Thyroid gland (tissue), 4 donors: ENCODE data around the gene PRKD2.

Experiments
- POLR2A ChIP-seq, 2 donors: fragments of 450-650 bp; IDR thresholded peaks; one replicate each; pipeline ENCODE4 v1.6.1; 2017; ENCODE audit warnings: antibody characterized with exemption in 2 of 2, mild to moderate bottlenecking in 2 of 2, moderate library complexity in 1 of 2
- TF ChIP-seq, protein P1 (sequence below), 6 experiments: fragments of 200-600 bp in 3 of 6; fragments of 450-650 bp in 3 of 6; sonication (generic) in 3 of 6; IDR thresholded peaks; one replicate each; pipeline ENCODE4 v1.5.1; 2016 to 2019; ENCODE audit warnings: antibody characterized with exemption in 6 of 6, mild to moderate bottlenecking in 2 of 6, inconsistent platforms in 1 of 6, moderate library complexity in 1 of 6

DNA sequence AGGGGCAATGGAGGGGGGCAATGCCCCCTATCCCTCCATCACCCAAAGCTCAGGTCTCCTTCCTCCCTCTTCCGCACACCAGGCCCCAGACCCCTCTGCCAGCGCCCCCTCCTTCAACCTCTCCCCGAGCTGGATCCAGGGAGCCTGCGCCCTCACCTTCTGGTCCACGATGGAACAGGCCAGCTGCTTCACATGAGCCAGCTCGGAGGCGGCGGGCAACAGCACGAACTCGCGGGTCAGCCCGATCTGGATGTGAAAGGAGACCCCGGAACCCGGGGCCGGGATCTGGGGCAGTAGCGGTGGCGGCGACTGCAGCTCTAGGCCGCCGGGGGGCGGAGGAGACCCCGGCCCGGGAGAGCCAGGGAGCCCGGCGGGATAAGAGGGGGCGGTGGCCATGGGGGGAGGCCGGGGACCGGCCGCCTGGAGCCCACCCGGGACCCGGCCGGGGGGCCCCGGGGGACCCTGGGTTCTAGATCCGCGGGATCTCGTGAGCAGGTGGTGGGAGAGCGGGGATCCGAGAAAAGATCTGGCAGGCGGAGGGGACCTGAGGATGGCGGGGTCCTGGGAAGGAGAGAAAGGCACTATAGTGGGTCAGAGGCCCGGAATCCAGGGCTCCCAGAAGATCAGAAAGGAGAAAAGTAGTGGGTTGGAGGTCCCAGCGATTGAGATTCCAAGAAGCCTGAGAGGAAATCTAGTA lies 791 bp downstream of the PRKD2 start:
- TF ChIP-seq, protein P1, sequence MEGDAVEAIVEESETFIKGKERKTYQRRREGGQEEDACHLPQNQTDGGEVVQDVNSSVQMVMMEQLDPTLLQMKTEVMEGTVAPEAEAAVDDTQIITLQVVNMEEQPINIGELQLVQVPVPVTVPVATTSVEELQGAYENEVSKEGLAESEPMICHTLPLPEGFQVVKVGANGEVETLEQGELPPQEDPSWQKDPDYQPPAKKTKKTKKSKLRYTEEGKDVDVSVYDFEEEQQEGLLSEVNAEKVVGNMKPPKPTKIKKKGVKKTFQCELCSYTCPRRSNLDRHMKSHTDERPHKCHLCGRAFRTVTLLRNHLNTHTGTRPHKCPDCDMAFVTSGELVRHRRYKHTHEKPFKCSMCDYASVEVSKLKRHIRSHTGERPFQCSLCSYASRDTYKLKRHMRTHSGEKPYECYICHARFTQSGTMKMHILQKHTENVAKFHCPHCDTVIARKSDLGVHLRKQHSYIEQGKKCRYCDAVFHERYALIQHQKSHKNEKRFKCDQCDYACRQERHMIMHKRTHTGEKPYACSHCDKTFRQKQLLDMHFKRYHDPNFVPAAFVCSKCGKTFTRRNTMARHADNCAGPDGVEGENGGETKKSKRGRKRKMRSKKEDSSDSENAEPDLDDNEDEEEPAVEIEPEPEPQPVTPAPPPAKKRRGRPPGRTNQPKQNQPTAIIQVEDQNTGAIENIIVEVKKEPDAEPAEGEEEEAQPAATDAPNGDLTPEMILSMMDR (IDR thresholded peaks at IDR 0.05): no peak
- TF ChIP-seq POLR2A (IDR thresholded peaks at IDR 0.05): no peak
